Measurements from ENCODE around the gene BDP1.
"Not testable (repeated sequence)": the region's sequence is repeated elsewhere in the genome, so short reads cannot be mapped to it uniquely, and the experiment has no call there.

Gene BDP1

GRCh38 chr5:71475788-71476384, 20.4 kb downstream of the BDP1 start:
- no peak for DNase-seq

GRCh38 chr5:71481441-71481840, 26.0 kb downstream of the BDP1 start:
- DNase-seq, result no peak

GRCh38 chr5:71482132-71482531, 26.7 kb downstream of the BDP1 start:
- no peak for DNase-seq

- DNase-seq, result no peak
These were observed 27.9 kb downstream of the BDP1 start for GRCh38 chr5:71483355-71483754.

- no peak for DNase-seq
These were observed 37.6 kb downstream of the BDP1 start for GRCh38 chr5:71492817-71493615.

GRCh38 chr5:71494202-71494601, 38.8 kb downstream of the BDP1 start:
- not testable (repeated sequence) for DNase-seq

GRCh38 chr5:71498756-71499155, 43.3 kb downstream of the BDP1 start:
- not testable (repeated sequence) for DNase-seq

- no peak for DNase-seq
These were observed 48.1 kb downstream of the BDP1 start for GRCh38 chr5:71503536-71503935.

GRCh38 chr5:71522151-71522550, 66.7 kb downstream of the BDP1 start:
- DNase-seq, result no peak

- DNase-seq, result not testable (repeated sequence)
These were observed 70.2 kb downstream of the BDP1 start for GRCh38 chr5:71525611-71526010.

GRCh38 chr5:71528206-71528605, 72.8 kb downstream of the BDP1 start:
- no peak for DNase-seq

GRCh38 chr5:71529682-71530081, 74.2 kb downstream of the BDP1 start:
- DNase-seq, result no peak

- no peak for DNase-seq
These were observed 77.7 kb downstream of the BDP1 start for GRCh38 chr5:71533142-71533541.

GRCh38 chr5:71533615-71534014, 78.2 kb downstream of the BDP1 start:
- DNase-seq, result no peak

- no peak for DNase-seq
These were observed 82.2 kb downstream of the BDP1 start for GRCh38 chr5:71537687-71538086.

GRCh38 chr5:71550885-71551284, 95.4 kb downstream of the BDP1 start:
- not testable (repeated sequence) for DNase-seq

- not testable (repeated sequence) for DNase-seq
These were observed 96.1 kb downstream of the BDP1 start for GRCh38 chr5:71551582-71551981.

- not testable (repeated sequence) for DNase-seq
These were observed 96.7 kb downstream of the BDP1 start for GRCh38 chr5:71552026-71552749.

GRCh38 chr5:71563161-71563560, 107.7 kb downstream of the BDP1 start:
- no peak for DNase-seq

GRCh38 chr5:71564895-71565294, 109.4 kb downstream of the BDP1 start:
- no peak for DNase-seq

GRCh38 chr5:71569748-71570509, 114.5 kb downstream of the BDP1 start:
- no peak for DNase-seq

GRCh38 chr5:71571811-71572210, 116.4 kb downstream of the BDP1 start:
- DNase-seq, result not testable (repeated sequence)

- DNase-seq, result no peak
These were observed 118.1 kb downstream of the BDP1 start for GRCh38 chr5:71573591-71573990.

Measured in NCI-H1436 treated with DMSO at 0.1 percent for 48 hours (cell line).